HEK293 (cell line): Measurements from ENCODE around the gene DUSP22.
A peak's percentile ranks its signal among the peaks of the same experiment; 100 is the strongest.
"Not testable (repeated sequence)": the region's sequence is repeated elsewhere in the genome, so short reads cannot be mapped to it uniquely, and the experiment has no call there.

Source experiments
- CTCF ChIA-PET: fragments of 350-600 bp; formaldehyde crosslinking; extraction: SDS; loops from one replicate; lab custom pipeline; 2021; ENCODE audit warnings: antibody characterized with exemption; lab: Yijun Ruan, JAX
- POLR2A ChIA-PET: fragments of 300-600 bp; formaldehyde crosslinking; extraction: SDS; loops from one replicate; lab custom pipeline; 2020; ENCODE audit warnings: antibody characterized with exemption, inconsistent platforms; lab: Yijun Ruan, JAX
- H3K27ac ChIP-seq: fragments of 200-500 bp; sonication (Bioruptor generic); 2 replicates; pipeline ENCODE4 v1.5.1; 2014; ENCODE audit warnings: low read depth, low read length, control low read depth, inconsistent platforms; ENCODE audit errors: extremely low read depth
- H3K36me3 ChIP-seq, 2 experiments: fragments of 200-500 bp in 1 of 2; sonication (Bioruptor generic) in 1 of 2; 1 replicate in 1 of 2; 2 replicates in 1 of 2; pipeline ENCODE4 v1.5.1; 2014 to 2017; ENCODE audit warnings: inconsistent platforms in 2 of 2, low read length in 2 of 2; ENCODE audit not compliant: control insufficient read depth in 2 of 2, insufficient read depth in 1 of 2
- H3K4me1 ChIP-seq: fragments of 200-500 bp; sonication (Bioruptor generic); 2 replicates; pipeline ENCODE4 v1.5.1; 2014; ENCODE audit warnings: mild to moderate bottlenecking, low read length, inconsistent platforms; ENCODE audit not compliant: control insufficient read depth, insufficient read depth
- H3K4me3 ChIP-seq: 2 replicates; pipeline ENCODE4 v1.5.1; 2011; ENCODE audit warnings: low read depth, mild to moderate bottlenecking, control low read depth, low read length, moderate library complexity
- H3K9me3 ChIP-seq: fragments of 200-500 bp; sonication (Bioruptor generic); 2 replicates; pipeline ENCODE4 v1.5.1; 2014; ENCODE audit warnings: low read depth, low read length, inconsistent platforms; ENCODE audit not compliant: control insufficient read depth, insufficient read depth
- IKZF3 ChIP-seq: fragments of 450-650 bp; IDR thresholded peaks from 2 replicates; pipeline ENCODE4 v1.5.0; 2018; ENCODE audit warnings: missing biosample characterization, mild to moderate bottlenecking, missing genetic modification characterization, moderate library complexity
- SP3 ChIP-seq: fragments of 450-650 bp; formaldehyde crosslinking; IDR thresholded peaks from 2 replicates; pipeline ENCODE4 v1.5.1; 2016; ENCODE audit warnings: missing biosample characterization, missing genetic modification characterization
- WT1 ChIP-seq: fragments of 450-650 bp; formaldehyde crosslinking; IDR thresholded peaks from 2 replicates; pipeline ENCODE4 v1.5.1; 2016; ENCODE audit warnings: missing biosample characterization, missing genetic modification characterization
- ZBTB17 ChIP-seq: fragments of 450-650 bp; formaldehyde crosslinking; IDR thresholded peaks from 2 replicates; pipeline ENCODE4 v1.5.1; 2016; ENCODE audit warnings: missing biosample characterization, missing genetic modification characterization
- ZBTB8A ChIP-seq: fragments of 450-650 bp; formaldehyde crosslinking; IDR thresholded peaks from 2 replicates; pipeline ENCODE4 v1.5.1; 2016; ENCODE audit warnings: missing biosample characterization, missing genetic modification characterization
- ZFP69B ChIP-seq: fragments of 450-650 bp; formaldehyde crosslinking; IDR thresholded peaks from 2 replicates; pipeline ENCODE4 v1.5.1; 2016; ENCODE audit warnings: missing biosample characterization, missing genetic modification characterization
- ZNF10 ChIP-seq: fragments of 450-650 bp; formaldehyde crosslinking; IDR thresholded peaks from 2 replicates; pipeline ENCODE4 v1.5.1; 2017; ENCODE audit warnings: missing biosample characterization, missing genetic modification characterization
- ZNF140 ChIP-seq: fragments of 450-650 bp; formaldehyde crosslinking; IDR thresholded peaks from 2 replicates; pipeline ENCODE4 v1.5.1; 2016; ENCODE audit warnings: missing biosample characterization, missing genetic modification characterization
- ZNF157 ChIP-seq: fragments of 450-650 bp; formaldehyde crosslinking; IDR thresholded peaks from 2 replicates; pipeline ENCODE4 v1.5.1; 2016; ENCODE audit warnings: missing biosample characterization, missing genetic modification characterization
- ZNF2 ChIP-seq: fragments of 450-650 bp; formaldehyde crosslinking; IDR thresholded peaks from 2 replicates; pipeline ENCODE4 v1.5.1; 2016; ENCODE audit warnings: missing biosample characterization, missing genetic modification characterization
- ZNF214 ChIP-seq: fragments of 450-650 bp; formaldehyde crosslinking; IDR thresholded peaks from 2 replicates; pipeline ENCODE4 v1.5.1; 2017; ENCODE audit warnings: missing biosample characterization, mild to moderate bottlenecking, missing genetic modification characterization, borderline replicate concordance
- ZNF292 ChIP-seq: fragments of 450-650 bp; formaldehyde crosslinking; IDR thresholded peaks from 2 replicates; pipeline ENCODE4 v1.5.1; 2016; ENCODE audit warnings: low read depth, missing biosample characterization, missing genetic modification characterization, borderline replicate concordance
- ZNF350 ChIP-seq: fragments of 450-650 bp; formaldehyde crosslinking; IDR thresholded peaks from 2 replicates; pipeline ENCODE4 v1.5.0; 2017; ENCODE audit warnings: missing biosample characterization, mild to moderate bottlenecking, missing genetic modification characterization
- ZNF354C ChIP-seq: fragments of 450-650 bp; formaldehyde crosslinking; IDR thresholded peaks from 2 replicates; pipeline ENCODE4 v1.5.1; 2016; ENCODE audit warnings: missing biosample characterization, missing genetic modification characterization, low read depth, borderline replicate concordance
- ZNF366 ChIP-seq: fragments of 450-650 bp; formaldehyde crosslinking; conservative IDR thresholded peaks from 2 replicates; pipeline ENCODE4 v1.5.1; 2016; ENCODE audit warnings: missing biosample characterization, missing genetic modification characterization
- ZNF394 ChIP-seq: fragments of 450-650 bp; formaldehyde crosslinking; IDR thresholded peaks from 2 replicates; pipeline ENCODE4 v1.5.1; 2016; ENCODE audit warnings: missing biosample characterization, missing genetic modification characterization, mild to moderate bottlenecking, moderate library complexity, borderline replicate concordance
- ZNF555 ChIP-seq: fragments of 450-650 bp; formaldehyde crosslinking; conservative IDR thresholded peaks from 2 replicates; pipeline ENCODE4 v1.5.1; 2017; ENCODE audit warnings: missing biosample characterization, mild to moderate bottlenecking, missing genetic modification characterization, inconsistent platforms
- ZNF600 ChIP-seq: fragments of 450-650 bp; formaldehyde crosslinking; IDR thresholded peaks from 2 replicates; pipeline ENCODE4 v1.5.1; 2016; ENCODE audit warnings: missing biosample characterization, missing genetic modification characterization
- ZNF76 ChIP-seq: fragments of 450-650 bp; formaldehyde crosslinking; IDR thresholded peaks from 2 replicates; pipeline ENCODE4; 2016; ENCODE audit warnings: low read depth, missing biosample characterization, missing genetic modification characterization, borderline replicate concordance
- ZNF777 ChIP-seq: fragments of 450-650 bp; formaldehyde crosslinking; IDR thresholded peaks from 2 replicates; pipeline ENCODE4 v1.5.1; 2017; ENCODE audit warnings: missing biosample characterization, missing genetic modification characterization, borderline replicate concordance
- TF ChIP-seq, protein P1 (sequence below): fragments of 450-650 bp; formaldehyde crosslinking; IDR thresholded peaks from 2 replicates; pipeline ENCODE4 v1.5.1; 2016; ENCODE audit warnings: missing biosample characterization, missing genetic modification characterization
- TF ChIP-seq, protein P2 (sequence below): fragments of 450-650 bp; formaldehyde crosslinking; IDR thresholded peaks from 2 replicates; pipeline ENCODE4 v1.5.1; 2016; ENCODE audit warnings: missing biosample characterization, missing genetic modification characterization

The DUSP22 gene

DNA sequence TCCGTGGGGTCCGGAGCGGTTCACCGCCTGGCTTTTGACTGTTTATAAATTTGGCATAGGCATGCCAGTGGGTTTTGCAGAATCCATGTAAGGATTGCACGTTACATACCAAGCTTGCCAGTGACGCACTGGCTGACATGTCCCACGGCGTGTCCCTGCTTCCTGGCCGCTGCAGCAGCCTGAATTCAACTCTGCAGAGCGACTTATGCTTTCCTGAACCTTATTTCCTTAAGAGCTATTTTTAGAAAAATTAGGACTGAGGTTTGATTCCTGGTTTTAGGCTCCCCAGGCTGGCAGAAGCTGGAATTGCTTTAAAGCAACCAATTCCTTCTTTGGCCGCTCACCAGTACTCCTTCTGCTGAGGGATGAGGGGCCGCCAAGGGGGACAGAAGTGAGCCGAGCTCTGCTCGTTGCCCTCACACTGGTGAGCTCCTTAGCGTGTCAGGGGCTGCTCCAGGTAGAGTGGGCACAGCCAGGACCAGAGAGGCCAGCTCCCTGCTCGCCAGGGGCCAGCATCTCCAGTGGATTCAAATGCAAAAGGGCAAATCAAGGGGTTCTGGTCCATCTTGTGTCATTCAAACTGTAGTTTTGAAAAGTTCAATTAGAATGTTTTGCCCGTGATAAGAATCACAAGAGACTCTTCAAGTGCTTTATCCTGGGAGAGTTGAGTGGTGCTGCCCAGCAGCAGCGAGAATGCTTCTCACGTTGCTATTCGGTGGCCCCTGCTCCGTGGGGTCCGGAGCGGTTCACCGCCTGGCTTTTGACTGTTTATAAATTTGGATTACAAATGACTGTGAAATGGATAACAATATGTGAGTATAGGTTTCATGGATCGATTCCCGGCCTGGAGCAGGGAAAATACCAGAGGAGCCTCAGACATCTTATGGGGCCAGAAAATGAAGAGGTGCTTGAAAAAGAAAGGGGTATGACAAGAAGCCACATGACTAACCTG is 81.8 kb downstream of the DUSP22 start (continued):
- TF ChIP-seq ZNF777 (tag by site-specific recombination): no peak

DNA sequence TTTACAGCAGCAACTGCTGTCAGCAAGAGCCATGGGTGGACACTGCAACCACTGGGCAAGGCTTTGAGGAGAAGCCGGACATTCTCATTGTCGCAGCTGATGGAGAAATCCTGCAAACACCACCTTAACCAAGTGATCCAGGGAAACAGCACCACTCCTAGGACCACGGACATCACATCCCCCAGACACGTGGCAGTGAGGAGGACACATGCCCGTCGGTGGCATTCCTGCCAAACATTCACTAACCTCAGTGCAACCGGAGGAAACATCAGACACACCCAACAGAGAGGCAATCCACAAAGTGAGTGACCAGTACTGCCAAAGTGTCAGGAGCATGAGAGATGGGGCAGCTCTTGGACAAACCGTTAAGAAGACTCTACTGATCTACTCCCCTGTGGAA is 82.7 kb downstream of the DUSP22 start:
- Histone ChIP-seq H3K4me1 (no peaks in the 10 kb centered on the region), H3K4me3 (no peak overlapping the region), H3K27ac (no peak overlapping the region), H3K36me3 (no peaks in the 10 kb centered on the region), H3K9me3 (no peaks in the 10 kb centered on the region)
- POLR2A ChIA-PET: no interaction called here
- CTCF ChIA-PET: interaction anchor here (0.6 kb wide), 1 partner anchor 24 kb away, joined by 4 read pairs; no protein-coding TSS in a partner anchor
- no peak for TF ChIP-seq ZNF157 (tag by site-specific recombination)

DNA sequence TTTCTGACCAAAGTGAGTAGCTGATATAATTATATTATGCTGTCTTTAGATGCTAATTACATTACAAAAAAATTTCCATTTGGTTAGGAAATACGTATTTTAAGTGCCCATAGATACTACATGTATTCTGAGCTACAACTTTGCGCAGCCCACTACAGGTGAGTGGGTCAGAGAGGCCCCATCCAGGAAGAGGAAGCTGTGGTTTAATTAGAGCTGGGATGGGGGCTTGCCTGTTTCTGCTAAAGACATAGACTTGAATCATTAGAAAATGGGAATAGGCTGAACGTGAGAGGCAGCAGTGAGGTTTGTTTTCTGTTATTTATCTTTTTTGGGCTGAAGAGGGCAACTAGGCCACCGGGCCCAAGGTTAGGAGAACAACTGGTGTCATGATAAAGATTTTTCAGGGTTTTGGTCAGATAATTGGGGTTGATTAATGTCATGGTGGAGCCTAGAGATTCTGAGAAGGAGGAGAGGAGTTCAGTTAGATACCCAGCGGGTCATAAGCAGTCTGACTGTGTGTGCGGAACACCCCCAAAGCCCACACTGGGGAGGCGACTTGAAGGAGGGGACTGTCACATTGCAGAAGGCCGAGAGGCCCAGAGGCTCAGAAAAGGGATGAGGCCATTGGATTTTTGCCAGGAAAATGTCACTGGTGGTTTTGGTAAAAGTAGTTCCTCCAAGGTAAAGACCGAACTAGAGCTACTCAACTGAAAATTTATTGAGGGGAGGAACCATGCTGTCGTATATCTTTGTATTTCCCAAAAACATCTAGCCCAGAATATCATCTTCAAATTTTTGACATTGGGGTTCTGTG is 84.7 kb downstream of the DUSP22 start:
- CTCF ChIA-PET: no interaction called here
- Histone ChIP-seq H3K36me3 (no peaks in the 10 kb centered on the region), H3K4me3 (no peak overlapping the region), H3K9me3 (no peaks in the 10 kb centered on the region), H3K4me1 (no peaks in the 10 kb centered on the region), H3K27ac (no peak overlapping the region)
- TF ChIP-seq ZNF76 (no peak), IKZF3 (tag by site-specific recombination) (no peak), SP3 (tag by site-specific recombination) (no peak), ZNF600 (tag by site-specific recombination) (no peak), ZNF350 (tag by site-specific recombination) (no peak), ZNF366 (tag by site-specific recombination) (no peak), ZBTB8A (tag by site-specific recombination) (peak; percentile 33; the same call in 1 of the 2 replicates)
- TF ChIP-seq, protein P1, sequence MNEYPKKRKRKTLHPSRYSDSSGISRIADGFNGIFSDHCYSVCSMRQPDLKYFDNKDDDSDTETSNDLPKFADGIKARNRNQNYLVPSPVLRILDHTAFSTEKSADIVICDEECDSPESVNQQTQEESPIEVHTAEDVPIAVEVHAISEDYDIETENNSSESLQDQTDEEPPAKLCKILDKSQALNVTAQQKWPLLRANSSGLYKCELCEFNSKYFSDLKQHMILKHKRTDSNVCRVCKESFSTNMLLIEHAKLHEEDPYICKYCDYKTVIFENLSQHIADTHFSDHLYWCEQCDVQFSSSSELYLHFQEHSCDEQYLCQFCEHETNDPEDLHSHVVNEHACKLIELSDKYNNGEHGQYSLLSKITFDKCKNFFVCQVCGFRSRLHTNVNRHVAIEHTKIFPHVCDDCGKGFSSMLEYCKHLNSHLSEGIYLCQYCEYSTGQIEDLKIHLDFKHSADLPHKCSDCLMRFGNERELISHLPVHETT (tag by site-specific recombination): no peak
- POLR2A ChIA-PET: no interaction called here

- H3K4me3 ChIP-seq, H3K36me3 ChIP-seq, H3K27ac ChIP-seq, POLR2A ChIA-PET, CTCF ChIA-PET, H3K9me3 ChIP-seq, H3K4me1 ChIP-seq: not testable (repeated sequence)
Measured at GRCh38 chr6:377641-378020, 85.3 kb downstream of the DUSP22 start.

DNA sequence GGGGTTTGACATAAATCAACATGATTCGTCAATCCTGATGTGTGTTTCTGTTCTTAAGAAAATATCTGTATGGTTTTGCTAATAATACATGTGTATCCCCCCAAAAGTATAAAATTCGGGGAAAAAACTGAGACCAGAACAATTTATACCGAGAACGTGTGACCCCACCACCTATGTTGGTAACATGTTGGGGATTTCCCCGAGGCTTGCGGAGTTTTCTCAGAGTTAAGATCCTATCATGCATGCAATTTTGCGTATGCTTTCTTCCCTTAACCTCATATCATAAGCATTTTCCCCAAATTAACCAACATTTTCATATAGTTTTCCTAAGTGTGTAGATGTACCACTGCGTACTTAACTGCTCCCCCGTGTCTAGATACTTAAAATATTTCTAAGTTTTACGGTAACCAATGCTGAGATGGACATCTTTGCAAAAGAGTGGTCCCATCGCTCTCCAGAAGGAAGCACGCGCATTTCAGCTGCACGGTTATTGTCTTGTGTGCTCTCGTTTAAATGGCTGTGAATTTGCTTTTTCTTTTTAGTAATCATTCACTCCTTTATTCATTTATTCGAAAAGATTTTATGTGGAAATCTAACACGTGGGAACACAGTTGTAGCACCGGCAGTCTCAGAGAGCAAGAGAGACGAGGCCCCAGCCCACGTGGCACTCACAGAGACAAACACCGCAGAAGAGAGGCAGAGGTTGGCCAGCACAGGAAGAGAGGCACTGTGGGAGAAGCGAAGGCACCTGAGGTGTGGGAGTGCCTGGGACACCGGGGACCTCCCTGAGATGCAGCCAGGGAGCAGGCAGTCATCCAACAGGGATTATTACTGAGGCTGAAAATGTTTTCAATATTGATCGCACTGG is 86.0 kb downstream of the DUSP22 start:
- ChIA-PET CTCF (no interaction called here), POLR2A (no interaction called here)
- H3K4me3 ChIP-seq: no peak overlapping the region
- H3K36me3 ChIP-seq: no peaks in the 10 kb centered on the region
- H3K4me1 ChIP-seq: no peaks in the 10 kb centered on the region
- no peaks in the 10 kb centered on the region for H3K9me3 ChIP-seq
- H3K27ac ChIP-seq: no peak overlapping the region
- TF ChIP-seq ZNF10 (tag by site-specific recombination) (no peak), ZBTB8A (tag by site-specific recombination) (no peak), ZNF354C (tag by site-specific recombination) (no peak), ZNF2 (tag by site-specific recombination) (no peak), ZNF214 (tag by site-specific recombination) (no peak), ZNF140 (no peak), ZBTB17 (tag by site-specific recombination) (no peak), ZFP69B (no peak), ZNF394 (tag by site-specific recombination) (no peak), WT1 (tag by site-specific recombination) (no peak), ZNF292 (tag by site-specific recombination) (no peak), ZNF555 (tag by site-specific recombination) (no peak)
- TF ChIP-seq, protein P2, sequence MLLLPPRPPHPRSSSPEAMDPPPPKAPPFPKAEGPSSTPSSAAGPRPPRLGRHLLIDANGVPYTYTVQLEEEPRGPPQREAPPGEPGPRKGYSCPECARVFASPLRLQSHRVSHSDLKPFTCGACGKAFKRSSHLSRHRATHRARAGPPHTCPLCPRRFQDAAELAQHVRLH (tag by site-specific recombination): no peak
